Measurements from ENCODE around the gene FCGR3B.
"Not testable (repeated sequence)": the region's sequence is repeated elsewhere in the genome, so short reads cannot be mapped to it uniquely, and the experiment has no call there.

Gene FCGR3B

GRCh38 chr1:161639203-161639602 lies 8.2 kb upstream of the FCGR3B start:
- DNase-seq (ENCODE audit: low read depth, low spot score): not testable (repeated sequence)

DNA sequence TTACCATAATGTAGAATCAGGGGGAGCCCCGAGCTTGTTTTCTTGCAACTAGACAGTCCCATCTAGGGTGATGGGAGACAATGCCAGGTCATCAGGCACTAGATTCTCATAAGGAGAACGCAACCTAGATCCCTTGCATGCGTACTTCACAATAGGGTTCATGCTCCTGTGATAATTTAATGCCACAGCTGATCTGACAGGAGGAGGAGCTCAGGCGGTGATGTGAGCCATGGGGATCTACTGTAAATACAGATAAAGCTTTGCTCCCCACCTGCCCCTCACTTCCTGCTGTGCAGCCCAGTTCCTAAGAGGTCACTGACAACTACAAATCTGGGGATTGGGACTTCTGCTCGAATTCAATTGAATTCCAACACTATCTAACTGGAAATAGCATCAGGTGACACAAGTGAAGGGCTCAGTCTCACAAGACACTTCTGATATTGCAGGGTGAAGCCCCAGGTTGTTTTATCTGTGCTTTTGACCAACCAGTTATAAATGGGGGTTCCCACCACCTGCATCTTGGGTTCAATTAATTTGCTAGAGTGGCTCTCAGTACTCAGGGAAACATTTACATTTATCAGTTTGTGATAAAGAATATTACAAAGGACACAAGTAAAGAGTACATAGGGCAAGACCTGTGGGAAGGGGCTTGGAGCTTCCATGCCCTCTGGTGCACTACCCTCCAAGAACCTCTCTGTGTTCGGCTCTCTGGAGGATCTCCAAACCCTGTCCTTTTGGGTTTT lies 7.4 kb upstream of the FCGR3B start:
- DNase-seq (ENCODE audit: low read depth, low spot score): not testable (repeated sequence)

- DNase-seq (ENCODE audit: low read depth, low spot score): not testable (repeated sequence)
These were observed 6.0 kb upstream of the FCGR3B start for GRCh38 chr1:161636976-161637375.

- DNase-seq (ENCODE audit: low read depth, low spot score): not testable (repeated sequence)
These were observed 5.3 kb upstream of the FCGR3B start for GRCh38 chr1:161636189-161636782.

DNA sequence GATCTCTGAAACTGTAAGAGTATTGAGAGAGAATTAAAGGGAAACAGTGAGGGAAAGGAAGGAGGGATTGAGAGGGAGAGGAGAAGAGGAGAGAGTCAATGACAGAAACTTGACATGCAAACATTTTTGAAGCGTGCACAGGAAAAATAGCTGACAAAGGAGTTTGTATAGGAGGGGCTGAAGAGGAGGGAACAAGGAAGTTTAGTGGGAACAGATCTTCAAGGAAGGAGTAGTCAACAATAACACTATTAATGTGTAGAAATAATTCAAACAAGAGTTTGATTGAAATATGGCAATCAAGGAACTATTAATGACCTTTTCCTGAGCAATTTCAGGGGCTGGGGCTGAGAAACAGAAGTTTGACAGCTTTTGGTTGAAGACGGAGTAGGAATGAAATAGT lies 4.0 kb upstream of the FCGR3B start:
- not testable (repeated sequence) for DNase-seq (ENCODE audit: low read depth, low spot score)

DNA sequence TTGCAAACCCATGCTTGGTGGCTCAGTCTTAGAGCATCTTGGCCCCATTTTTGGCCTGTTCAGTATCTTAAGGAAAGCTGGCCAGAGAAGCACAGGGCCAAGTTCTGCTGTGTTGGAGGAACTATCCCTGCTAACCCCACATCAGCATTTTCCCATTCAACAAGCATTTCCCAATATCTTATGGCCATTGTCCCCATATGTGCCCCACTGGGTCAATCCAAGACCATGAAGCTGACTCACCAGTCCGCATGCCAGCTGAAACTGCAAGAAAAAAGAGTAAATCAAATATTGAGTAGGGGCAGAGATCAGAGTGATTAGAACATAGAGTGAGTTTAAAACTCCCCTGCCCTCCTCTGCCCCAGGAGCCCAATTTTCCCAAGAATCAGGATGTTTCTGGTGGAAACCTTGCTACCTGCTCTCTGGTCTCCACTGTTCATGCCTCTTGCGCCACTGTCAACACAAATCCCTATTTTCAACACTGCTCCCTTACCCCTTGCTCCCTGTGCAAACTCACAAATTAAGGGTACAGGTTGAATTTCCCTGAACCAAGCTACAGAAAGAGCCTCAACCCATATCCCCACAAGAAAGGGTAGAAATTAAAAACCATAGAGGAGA lies 741 bp downstream of the FCGR3B start:
- DNase-seq (ENCODE audit: low read depth, low spot score): not testable (repeated sequence)

- DNase-seq (ENCODE audit: low read depth, low spot score): not testable (repeated sequence)
These were observed 4.4 kb downstream of the FCGR3B start for GRCh38 chr1:161626445-161627146.

- not testable (repeated sequence) for DNase-seq (ENCODE audit: low read depth, low spot score)
These were observed 6.4 kb downstream of the FCGR3B start for GRCh38 chr1:161624605-161625004.

- not testable (repeated sequence) for DNase-seq (ENCODE audit: low read depth, low spot score)
These were observed 7.5 kb downstream of the FCGR3B start for GRCh38 chr1:161623401-161624051.

- not testable (repeated sequence) for DNase-seq (ENCODE audit: low read depth, low spot score)
These were observed 8.9 kb downstream of the FCGR3B start for GRCh38 chr1:161622054-161622453.

- DNase-seq (ENCODE audit: low read depth, low spot score): peak; percentile 54
These were observed 9.6 kb downstream of the FCGR3B start for GRCh38 chr1:161621181-161622000.

DNA sequence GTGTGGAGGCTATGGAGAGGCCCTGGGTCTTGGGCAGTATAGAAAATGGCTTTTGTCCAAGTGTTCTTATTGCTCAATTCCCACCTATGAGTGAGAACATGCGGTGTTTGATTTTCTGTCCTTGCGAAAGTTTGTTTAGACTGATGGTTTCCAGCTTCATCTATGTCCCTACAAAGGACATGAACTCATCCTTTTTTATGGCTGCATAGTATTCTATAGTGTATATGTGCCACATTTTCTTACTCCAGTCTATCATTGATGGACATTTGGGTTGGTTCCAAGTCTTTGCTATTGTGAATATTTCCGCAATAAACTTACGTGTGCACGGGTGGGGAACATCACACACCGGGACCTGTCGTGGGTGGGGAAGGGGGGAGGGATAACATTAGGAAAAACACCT lies 10.6 kb downstream of the FCGR3B start:
- DNase-seq (ENCODE audit: low read depth, low spot score): not testable (repeated sequence)

DNA sequence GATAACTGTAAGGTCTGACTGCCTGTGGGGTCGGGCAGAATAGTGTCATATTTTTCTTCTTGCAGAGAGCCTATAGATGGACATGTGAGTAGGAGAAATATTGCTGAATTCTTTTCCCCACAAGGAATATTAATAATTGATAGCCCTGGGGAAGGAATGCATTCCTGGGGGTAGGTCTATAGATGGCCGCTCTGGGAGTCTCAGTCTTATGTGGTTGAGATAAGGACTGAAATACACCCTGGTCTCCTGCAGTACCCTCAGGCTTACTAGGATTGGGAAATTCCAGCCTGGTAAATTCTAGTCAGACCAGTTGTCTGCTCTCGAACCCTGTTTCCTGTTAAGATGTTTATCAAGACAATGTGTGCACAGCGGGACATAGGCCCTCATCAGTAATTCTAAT lies 12.5 kb downstream of the FCGR3B start:
- DNase-seq (ENCODE audit: low read depth, low spot score): not testable (repeated sequence)

GRCh38 chr1:161616417-161616816 lies 14.6 kb downstream of the FCGR3B start:
- DNase-seq (ENCODE audit: low read depth, low spot score): not testable (repeated sequence)

DNA sequence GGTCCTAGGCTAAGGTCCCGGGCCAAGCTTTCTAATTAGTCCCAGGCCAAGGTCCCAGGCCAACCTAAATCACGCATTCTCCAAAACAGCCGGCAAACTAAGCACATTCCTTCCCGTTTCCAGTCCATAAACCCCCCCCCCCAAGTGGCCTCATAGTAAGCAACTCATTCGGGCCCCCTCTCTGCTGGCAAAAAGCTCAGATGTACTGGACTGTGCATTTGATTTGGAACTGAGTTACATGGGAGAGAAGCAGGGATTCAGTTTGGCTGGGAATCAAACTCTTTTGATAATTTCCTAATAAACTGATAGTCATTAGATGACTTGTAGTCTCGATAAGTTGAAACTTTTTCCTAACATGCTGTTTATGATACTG lies 17.8 kb downstream of the FCGR3B start:
- not testable (repeated sequence) for DNase-seq (ENCODE audit: low read depth, low spot score)

DNA sequence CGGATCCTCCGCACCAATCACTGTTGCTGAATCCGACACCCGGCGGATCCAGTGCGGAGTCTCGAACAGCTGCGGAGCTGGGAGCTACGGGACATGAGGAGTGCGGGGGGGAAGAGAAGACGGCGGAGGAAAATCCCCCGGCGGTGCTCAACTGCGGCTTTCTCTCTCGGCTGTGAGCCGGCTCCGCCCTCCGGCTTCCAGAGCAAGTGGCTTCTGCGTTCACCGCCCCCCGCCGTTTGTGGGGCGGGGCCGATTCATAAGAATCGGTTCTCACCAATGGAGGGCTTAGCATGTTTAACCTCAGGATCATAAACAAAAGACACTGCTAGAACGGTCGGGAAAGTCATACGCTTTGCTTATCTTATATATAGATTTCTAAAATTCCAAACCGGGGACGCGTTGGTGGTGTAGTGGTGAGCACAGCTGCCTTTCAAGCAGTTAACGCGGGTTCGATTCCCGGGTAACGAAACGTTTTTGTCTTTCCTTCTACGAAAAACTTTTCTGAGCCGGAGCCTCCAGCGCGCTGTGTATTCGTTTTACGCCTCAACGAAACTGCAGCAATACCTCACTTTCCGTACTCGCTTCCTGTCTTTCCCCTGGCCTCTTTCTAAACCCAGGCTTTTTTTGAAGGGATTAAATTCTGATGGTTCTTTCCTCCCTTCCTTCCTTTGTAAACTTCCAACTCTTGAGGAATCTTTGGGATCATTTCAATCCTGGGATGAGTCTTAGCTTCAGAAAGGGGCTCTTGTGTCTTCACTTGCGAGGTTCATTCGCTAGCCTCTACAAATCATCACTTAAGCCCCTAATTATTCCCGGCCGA lies 18.4 kb downstream of the FCGR3B start:
- DNase-seq (ENCODE audit: low read depth, low spot score): peak; percentile 67

- not testable (repeated sequence) for DNase-seq (ENCODE audit: low read depth, low spot score)
These were observed 19.1 kb downstream of the FCGR3B start for GRCh38 chr1:161611866-161612321.

- not testable (repeated sequence) for DNase-seq (ENCODE audit: low read depth, low spot score)
These were observed 20.8 kb downstream of the FCGR3B start for GRCh38 chr1:161610198-161610597.

DNA sequence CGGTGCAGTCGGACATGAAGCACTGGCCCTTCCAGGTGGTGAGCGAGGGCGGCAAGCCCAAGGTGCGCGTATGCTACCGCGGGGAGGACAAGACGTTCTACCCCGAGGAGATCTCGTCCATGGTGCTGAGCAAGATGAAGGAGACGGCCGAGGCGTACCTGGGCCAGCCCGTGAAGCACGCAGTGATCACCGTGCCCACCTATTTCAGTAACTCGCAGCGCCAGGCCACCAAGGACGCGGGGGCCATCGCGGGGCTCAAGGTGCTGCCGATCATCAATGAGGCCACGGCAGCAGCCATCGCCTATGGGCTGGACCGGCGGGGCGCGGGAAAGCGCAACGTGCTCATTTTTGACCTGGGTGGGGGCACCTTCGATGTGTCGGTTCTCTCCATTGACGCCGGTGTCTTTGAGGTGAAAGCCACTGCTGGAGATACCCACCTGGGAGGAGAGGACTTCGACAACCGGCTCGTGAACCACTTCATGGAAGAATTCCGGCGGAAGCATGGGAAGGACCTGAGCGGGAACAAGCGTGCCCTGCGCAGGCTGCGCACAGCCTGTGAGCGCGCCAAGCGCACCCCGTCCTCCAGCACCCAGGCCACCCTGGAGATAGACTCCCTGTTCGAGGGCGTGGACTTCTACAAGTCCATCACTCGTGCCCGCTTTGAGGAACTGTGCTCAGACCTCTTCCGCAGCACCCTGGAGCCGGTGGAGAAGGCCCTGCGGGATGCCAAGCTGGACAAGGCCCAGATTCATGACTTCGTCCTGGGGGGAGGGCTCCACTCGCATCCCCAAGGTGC lies 24.2 kb downstream of the FCGR3B start:
- not testable (repeated sequence) for DNase-seq (ENCODE audit: low read depth, low spot score)

Data from activated CD4-positive, CD25-positive, alpha-beta regulatory T cell treated with anti-CD3 and anti-CD28 coated beads, Interleukin-2, amount 50 U/mL, for 16 hours (primary cell).